Memory B cell (primary cell): ENCODE measurements around the gene GPX2.
A peak's percentile ranks its signal among the peaks of the same experiment; 100 is the strongest.

Experiments
- ATAC-seq: fragments of 150-1000 bp; cut with Tn5 transposase; 2 replicates; pipeline ENCODE4 v1.10.0; 2021; ENCODE audit warnings: low read depth, mild to moderate bottlenecking, moderate library complexity
- DNase-seq, 2 donors: peaks; one replicate each; pipeline ENCODE4 v3.0.0; 2022; ENCODE audit warnings: low spot score in 2 of 2
- H3K27ac Mint-ChIP-seq: one replicate; pipeline ENCODE4 v1.8.0; 2022; ENCODE audit warnings: mild to moderate bottlenecking, moderate library complexity, mixed read lengths
- H3K27me3 Mint-ChIP-seq: one replicate; pipeline ENCODE4 v1.8.0; 2022; ENCODE audit warnings: mixed read lengths
- H3K36me3 Mint-ChIP-seq: one replicate; pipeline ENCODE4 v1.8.0; 2022; ENCODE audit warnings: mild to moderate bottlenecking, mixed read lengths
- H3K4me1 Mint-ChIP-seq: one replicate; pipeline ENCODE4 v1.8.0; 2022; ENCODE audit warnings: mixed read lengths
- H3K4me3 Mint-ChIP-seq: one replicate; pipeline ENCODE4 v1.8.0; 2022; ENCODE audit warnings: mild to moderate bottlenecking, moderate library complexity, mixed read lengths
- H3K9me3 Mint-ChIP-seq: one replicate; pipeline ENCODE4 v1.8.0; 2022; ENCODE audit warnings: mixed read lengths

The GPX2 gene

DNA sequence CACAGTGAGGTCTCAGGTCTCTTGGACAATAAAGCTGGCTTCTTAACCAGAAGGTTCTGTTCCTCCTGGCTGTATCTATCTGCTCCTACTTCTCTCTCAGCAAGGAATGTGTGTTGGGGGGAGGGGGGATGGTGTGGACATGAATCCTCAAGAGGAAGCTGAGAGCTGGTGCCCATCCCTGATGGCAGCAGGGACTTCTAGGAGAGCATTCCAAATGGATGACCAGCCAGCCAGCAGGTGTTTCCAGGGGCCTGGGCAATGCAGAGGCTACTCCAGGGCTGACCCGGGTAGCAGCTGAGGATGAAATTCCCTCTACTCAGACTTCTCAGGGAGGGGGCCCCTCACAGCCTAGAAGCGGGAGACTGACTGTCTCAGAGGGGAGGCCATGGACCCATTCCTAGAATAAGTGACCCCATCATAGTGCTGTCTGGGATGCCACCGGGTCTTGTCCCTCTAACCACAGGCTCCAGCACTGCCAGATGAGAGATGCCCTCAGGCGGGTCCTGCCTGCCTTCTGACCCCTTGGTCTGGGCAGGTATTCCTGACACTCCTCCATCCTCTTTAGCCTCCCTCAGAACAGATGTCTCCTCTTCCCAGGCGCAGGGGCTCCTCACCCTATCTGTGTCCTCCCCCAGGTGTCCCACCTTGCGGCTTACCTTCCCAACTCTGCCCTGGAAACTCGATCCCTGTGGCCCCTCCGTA is 28.4 kb upstream of the GPX2 start:
- Mint-ChIP-seq H3K27me3 (peaks cover 10% of the 10 kb centered on the region), H3K4me3 (peak overlapping the region; percentile 74), H3K4me1 (peaks cover 6% of the 10 kb centered on the region), H3K9me3 (no peaks in the 10 kb centered on the region), H3K36me3 (peaks cover 2% of the 10 kb centered on the region), H3K27ac (no peak overlapping the region)
- DNase-seq (no peak), ATAC-seq (no peak)

GRCh38 chr14:64970041-64970440 is 27.5 kb upstream of the GPX2 start:
- ATAC-seq (no peak), DNase-seq (no peak)
- H3K4me3 Mint-ChIP-seq = no peak overlapping the region
- no peak overlapping the region for H3K27ac Mint-ChIP-seq
- H3K27me3 Mint-ChIP-seq = peaks cover 10% of the 10 kb centered on the region
- H3K36me3 Mint-ChIP-seq = peaks cover 2% of the 10 kb centered on the region
- H3K9me3 Mint-ChIP-seq = no peaks in the 10 kb centered on the region
- H3K4me1 Mint-ChIP-seq = peaks cover 6% of the 10 kb centered on the region

DNA sequence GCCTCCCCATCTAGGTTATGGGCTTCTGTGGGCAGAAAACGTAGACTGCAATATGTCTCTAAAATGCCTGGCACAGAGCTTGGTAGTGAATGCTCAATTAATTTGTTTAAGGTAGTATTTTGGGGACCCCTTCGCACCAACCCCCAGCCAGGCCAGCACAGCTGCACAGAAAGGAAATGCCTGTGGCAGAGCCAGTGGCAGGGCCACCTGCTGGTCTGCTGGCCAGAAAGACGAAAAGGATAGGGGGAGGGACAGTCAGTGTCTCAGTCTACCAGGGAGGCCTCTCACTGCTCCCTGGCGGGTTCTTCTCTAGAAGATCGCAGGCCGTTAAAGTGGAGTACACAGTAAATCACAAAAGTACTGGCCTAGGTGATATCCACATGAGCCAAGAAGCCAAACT is 26.1 kb upstream of the GPX2 start:
- ATAC-seq (no peak), DNase-seq (no peak)
- Mint-ChIP-seq H3K4me3 (no peak overlapping the region), H3K27ac (no peak overlapping the region), H3K36me3 (peaks cover 2% of the 10 kb centered on the region), H3K9me3 (no peaks in the 10 kb centered on the region), H3K27me3 (peaks cover 10% of the 10 kb centered on the region), H3K4me1 (peaks cover 6% of the 10 kb centered on the region)

GRCh38 chr14:64968167-64968566 is 25.6 kb upstream of the GPX2 start:
- DNase-seq = no peak
- Mint-ChIP-seq H3K27ac (no peak overlapping the region), H3K4me3 (no peak overlapping the region), H3K9me3 (no peaks in the 10 kb centered on the region), H3K27me3 (peaks cover 10% of the 10 kb centered on the region), H3K4me1 (peaks cover 6% of the 10 kb centered on the region), H3K36me3 (peaks cover 2% of the 10 kb centered on the region)
- ATAC-seq = no peak

GRCh38 chr14:64966976-64967375 is 24.4 kb upstream of the GPX2 start:
- Mint-ChIP-seq H3K9me3 (no peaks in the 10 kb centered on the region), H3K27ac (no peak overlapping the region), H3K36me3 (peaks cover 2% of the 10 kb centered on the region), H3K27me3 (peaks cover 10% of the 10 kb centered on the region), H3K4me1 (peaks cover 6% of the 10 kb centered on the region), H3K4me3 (no peak overlapping the region)
- DNase-seq = no peak
- no peak for ATAC-seq

GRCh38 chr14:64965356-64966000 is 22.9 kb upstream of the GPX2 start:
- no peak overlapping the region for H3K27ac Mint-ChIP-seq
- no peak for DNase-seq
- H3K36me3 Mint-ChIP-seq = peaks cover 2% of the 10 kb centered on the region
- peaks cover 3% of the 10 kb centered on the region for H3K4me1 Mint-ChIP-seq
- H3K9me3 Mint-ChIP-seq = no peaks in the 10 kb centered on the region
- H3K27me3 Mint-ChIP-seq = peaks cover 5% of the 10 kb centered on the region
- no peak for ATAC-seq
- no peak overlapping the region for H3K4me3 Mint-ChIP-seq

GRCh38 chr14:64963611-64964010 is 21.1 kb upstream of the GPX2 start:
- no peak overlapping the region for H3K4me3 Mint-ChIP-seq
- H3K9me3 Mint-ChIP-seq = no peaks in the 10 kb centered on the region
- H3K36me3 Mint-ChIP-seq = peaks cover 2% of the 10 kb centered on the region
- DNase-seq (no peak), ATAC-seq (no peak)
- H3K4me1 Mint-ChIP-seq = peaks cover 2% of the 10 kb centered on the region
- peaks cover 1% of the 10 kb centered on the region for H3K27me3 Mint-ChIP-seq
- H3K27ac Mint-ChIP-seq = no peak overlapping the region

DNA sequence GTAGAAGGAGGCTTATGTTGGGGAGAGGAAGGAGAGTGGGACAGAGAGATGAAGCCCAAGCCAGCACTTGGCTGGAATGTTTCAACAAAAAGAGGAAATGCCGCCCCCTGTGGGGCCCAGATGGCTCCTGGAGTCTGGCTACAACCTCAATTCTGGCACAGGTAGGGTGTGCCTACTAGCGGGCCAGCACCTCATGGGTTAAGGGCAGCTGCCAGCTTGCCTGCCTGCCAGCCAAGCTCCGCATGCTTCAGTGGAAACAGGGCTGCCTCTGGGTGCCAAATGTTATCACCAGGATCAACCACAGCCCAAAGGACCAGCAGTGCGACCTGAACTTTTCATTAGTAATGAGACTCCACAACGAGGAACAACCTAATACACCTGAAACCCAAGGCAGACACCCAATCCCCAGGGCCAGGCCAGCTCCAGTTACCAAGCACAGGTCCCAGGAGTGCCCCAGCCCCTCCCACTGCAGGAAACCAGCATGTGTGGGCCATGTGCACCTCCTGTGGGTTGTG is 18.3 kb upstream of the GPX2 start:
- Mint-ChIP-seq H3K9me3 (no peaks in the 10 kb centered on the region), H3K27ac (no peak overlapping the region), H3K4me1 (peaks cover 2% of the 10 kb centered on the region), H3K36me3 (no peaks in the 10 kb centered on the region), H3K27me3 (peaks cover 1% of the 10 kb centered on the region), H3K4me3 (no peak overlapping the region)
- ATAC-seq (no peak), DNase-seq (no peak)

GRCh38 chr14:64958743-64959142 is 16.2 kb upstream of the GPX2 start:
- H3K27ac Mint-ChIP-seq = no peak overlapping the region
- H3K36me3 Mint-ChIP-seq = peaks cover 2% of the 10 kb centered on the region
- ATAC-seq = no peak
- H3K4me3 Mint-ChIP-seq = no peak overlapping the region
- H3K4me1 Mint-ChIP-seq = peaks cover 2% of the 10 kb centered on the region
- no peaks in the 10 kb centered on the region for H3K9me3 Mint-ChIP-seq
- no peaks in the 10 kb centered on the region for H3K27me3 Mint-ChIP-seq
- no peak for DNase-seq

DNA sequence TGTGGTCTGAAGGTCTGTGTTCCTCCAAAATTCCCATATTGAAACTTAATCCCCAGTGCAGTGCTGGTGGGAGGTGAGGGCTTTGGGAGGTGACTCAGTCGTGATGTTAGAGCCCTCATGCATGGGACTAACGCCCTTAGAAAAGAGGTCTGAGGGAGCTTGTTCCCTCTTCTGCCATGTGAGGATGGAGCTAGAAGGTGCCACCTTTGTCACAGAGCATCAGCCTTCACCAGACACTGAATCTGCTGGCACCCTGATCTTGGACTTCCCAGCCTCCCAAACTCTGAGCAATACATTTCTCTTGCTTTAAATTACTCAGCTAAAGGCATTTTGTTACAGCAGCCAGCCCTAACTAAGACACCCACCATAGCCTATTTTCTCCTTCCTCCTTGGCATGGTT is 15.7 kb upstream of the GPX2 start:
- Mint-ChIP-seq H3K9me3 (no peaks in the 10 kb centered on the region), H3K27ac (no peak overlapping the region), H3K36me3 (peaks cover 2% of the 10 kb centered on the region), H3K4me1 (peaks cover 4% of the 10 kb centered on the region), H3K27me3 (no peaks in the 10 kb centered on the region), H3K4me3 (no peak overlapping the region)
- no peak for DNase-seq
- ATAC-seq = no peak

DNA sequence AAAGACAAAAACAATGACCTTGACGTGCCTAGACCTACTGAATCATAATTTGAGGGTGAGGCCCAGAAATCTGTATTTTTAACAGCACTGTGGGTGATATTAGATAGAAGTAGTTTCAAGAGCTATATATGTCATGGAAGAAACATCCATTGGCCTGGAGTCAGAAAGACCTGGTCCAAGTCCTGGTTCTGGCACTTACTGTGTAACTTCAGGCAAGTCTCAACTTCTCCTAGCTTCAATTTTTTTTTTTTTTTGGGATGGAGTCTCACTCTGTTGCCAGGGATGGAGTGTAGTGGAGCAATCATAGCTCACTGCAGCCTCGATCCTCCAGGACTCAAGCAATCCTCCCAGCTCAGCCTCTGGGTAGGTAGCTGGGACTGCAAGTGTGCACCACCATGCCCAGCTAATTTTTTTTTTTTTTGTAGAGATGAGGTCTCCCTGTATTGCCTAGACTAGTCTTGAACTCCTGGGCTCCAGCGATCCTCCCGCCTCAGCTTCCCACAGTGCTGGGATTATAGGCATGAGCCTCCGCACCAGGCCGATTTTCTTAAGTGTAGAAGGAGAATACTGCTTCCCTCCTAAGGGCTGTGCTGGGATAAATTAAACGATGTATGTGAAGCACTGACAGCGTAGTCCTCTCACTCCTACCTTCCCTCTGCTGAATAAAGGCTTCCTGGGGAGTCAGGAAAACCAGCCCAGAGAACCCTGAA is 14.3 kb upstream of the GPX2 start:
- Mint-ChIP-seq H3K36me3 (peaks cover 2% of the 10 kb centered on the region), H3K27me3 (no peaks in the 10 kb centered on the region), H3K4me1 (peaks cover 13% of the 10 kb centered on the region), H3K4me3 (no peak overlapping the region), H3K9me3 (no peaks in the 10 kb centered on the region), H3K27ac (no peak overlapping the region)
- DNase-seq (no peak), ATAC-seq (no peak)

DNA sequence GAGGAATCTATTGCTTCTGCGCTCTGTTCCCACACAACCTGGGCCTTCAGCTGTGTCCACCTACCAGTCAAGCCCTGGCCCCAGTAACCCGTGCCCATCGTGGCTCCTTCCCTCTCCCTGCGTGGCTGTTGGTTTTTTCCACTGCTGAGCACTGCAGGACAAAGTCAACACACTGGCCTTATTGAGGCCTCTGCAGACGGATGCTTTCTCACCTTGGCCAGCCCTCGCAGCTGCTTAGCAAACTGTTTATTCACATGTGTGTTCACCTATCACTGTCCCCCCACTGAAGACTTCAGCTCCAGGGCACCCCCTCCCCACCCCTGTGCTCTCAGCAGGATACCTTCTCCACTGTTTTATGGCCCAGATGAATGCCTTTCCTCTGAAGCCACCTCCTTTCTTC is 12.8 kb upstream of the GPX2 start:
- DNase-seq (no peak), ATAC-seq (no peak)
- Mint-ChIP-seq H3K4me1 (peaks cover 13% of the 10 kb centered on the region), H3K9me3 (no peaks in the 10 kb centered on the region), H3K36me3 (peaks cover 2% of the 10 kb centered on the region), H3K4me3 (no peak overlapping the region), H3K27ac (no peak overlapping the region), H3K27me3 (no peaks in the 10 kb centered on the region)

DNA sequence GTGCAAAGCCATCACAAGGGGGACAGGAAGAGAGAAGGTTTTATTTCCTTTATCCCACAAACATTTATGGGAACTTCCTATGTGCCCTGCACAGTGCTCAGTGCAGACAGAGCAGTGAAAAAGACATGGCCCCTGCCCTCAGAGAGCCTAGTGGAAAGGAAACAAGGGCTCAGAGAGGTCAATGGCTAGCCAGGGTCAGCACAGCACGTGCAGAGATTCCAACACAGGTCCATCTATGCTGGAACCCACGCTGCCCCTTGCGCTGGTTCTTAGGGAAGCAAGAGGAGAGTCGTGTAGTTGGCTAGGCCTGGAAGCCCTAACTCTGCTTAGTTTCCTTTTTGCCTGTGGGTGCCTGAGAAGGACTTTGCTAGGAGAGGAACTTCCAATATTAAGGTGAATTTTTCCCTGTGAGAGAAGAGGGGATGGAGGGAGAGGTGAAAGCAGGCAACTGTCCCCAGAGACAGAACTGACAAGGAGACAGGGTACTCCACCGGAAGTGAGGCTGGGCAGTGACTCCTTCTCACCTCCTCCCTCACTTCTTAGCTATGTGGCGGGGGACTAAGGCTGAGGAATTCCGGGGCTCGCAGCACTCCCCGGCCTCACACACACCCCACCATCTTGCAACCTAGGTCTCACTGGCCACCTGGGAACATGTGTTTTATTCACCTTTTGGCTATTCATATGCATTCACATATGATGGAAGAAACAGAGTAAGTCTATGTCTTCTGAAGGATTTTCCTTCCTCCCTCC is 12.1 kb upstream of the GPX2 start:
- Mint-ChIP-seq H3K27ac (no peak overlapping the region), H3K4me3 (no peak overlapping the region), H3K27me3 (no peaks in the 10 kb centered on the region), H3K36me3 (peaks cover 2% of the 10 kb centered on the region), H3K4me1 (peaks cover 11% of the 10 kb centered on the region), H3K9me3 (no peaks in the 10 kb centered on the region)
- ATAC-seq (no peak), DNase-seq (no peak)

DNA sequence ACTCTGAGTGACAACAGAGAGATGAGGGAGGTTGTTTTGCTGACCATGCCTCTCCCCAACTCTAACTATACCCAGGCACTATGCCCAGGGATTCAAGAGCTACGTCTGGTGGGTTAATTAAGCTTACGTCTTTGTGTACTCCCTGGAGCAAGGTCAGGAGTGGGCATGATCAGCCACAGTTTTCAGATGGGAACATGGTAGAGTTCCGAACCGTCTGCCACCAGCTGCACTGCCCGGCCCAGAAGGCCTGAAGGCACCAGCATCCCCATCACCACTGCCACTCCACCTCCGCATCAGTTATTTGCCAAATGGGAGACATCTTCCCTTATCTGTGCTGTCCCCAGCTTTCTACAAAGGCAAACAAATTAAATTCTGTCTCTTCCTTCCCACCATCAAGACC is 11.1 kb upstream of the GPX2 start:
- Mint-ChIP-seq H3K4me1 (peaks cover 11% of the 10 kb centered on the region), H3K9me3 (no peaks in the 10 kb centered on the region), H3K36me3 (peaks cover 4% of the 10 kb centered on the region), H3K27ac (no peak overlapping the region), H3K27me3 (no peaks in the 10 kb centered on the region), H3K4me3 (no peak overlapping the region)
- no peak for ATAC-seq
- no peak for DNase-seq
